Sigmoid colon (tissue), 7 donors: ENCODE measurements around the gene MAP1B. TPM values are rescaled to one million over a fixed set of nuclear protein-coding genes. Genes with fewer than 3 reads are reported as not detected.

ENCODE experiments used
- DNase-seq: peaks from one replicate; pipeline ENCODE4 v3.0.0-alpha.2; 2019
- H3K27ac ChIP-seq, 4 donors: fragments of 200-600 bp; sonication (generic); one replicate each; pipeline ENCODE4 v1.5.1; 2016 to 2019; ENCODE audit warnings: mild to moderate bottlenecking in 1 of 4
- H3K27me3 ChIP-seq, 3 donors: fragments of 200-600 bp; sonication (generic); one replicate each; pipeline ENCODE4 v1.5.1; 2019; ENCODE audit warnings: mild to moderate bottlenecking in 1 of 3
- H3K36me3 ChIP-seq, 4 donors: fragments of 200-600 bp; sonication (generic); one replicate each; pipeline ENCODE4 v1.5.1; 2016 to 2019
- H3K4me1 ChIP-seq, 4 donors: fragments of 200-600 bp; sonication (generic); one replicate each; pipeline ENCODE4 v1.5.1; 2017 to 2019
- H3K4me3 ChIP-seq, 4 donors: fragments of 200-600 bp; sonication (generic); one replicate each; pipeline ENCODE4 v1.5.1; 2017 to 2019; ENCODE audit warnings: mild to moderate bottlenecking in 2 of 4, moderate library complexity in 1 of 4
- H3K9me3 ChIP-seq, 4 donors: fragments of 200-600 bp in 3 of 4; sonication (generic) in 3 of 4; one replicate each; pipeline versions ENCODE4 v1.5.1 to v1.6.1; 2013 to 2019
- EP300 ChIP-seq, 4 donors: sonication (generic); formaldehyde crosslinking; IDR thresholded peaks; one replicate each; pipeline ENCODE4 v1.6.1; 2017; ENCODE audit warnings: antibody characterized with exemption in 4 of 4
- POLR2A ChIP-seq, 2 donors: fragments of 450-650 bp; IDR thresholded peaks; one replicate each; pipeline ENCODE4 v1.6.1; 2016; ENCODE audit warnings: antibody characterized with exemption in 2 of 2, mild to moderate bottlenecking in 2 of 2, moderate library complexity in 2 of 2
- POLR2AphosphoS5 ChIP-seq, 4 donors: sonication (generic); formaldehyde crosslinking; IDR thresholded peaks; one replicate each; pipeline ENCODE4 v1.6.1; 2017; ENCODE audit warnings: antibody characterized with exemption in 4 of 4
- WGBS, 2 donors: extraction: QIAGEN DNeasy Blood & Tissue Kit; methylation state at CpG; one replicate each; pipeline ENCODE4 v1.1.7; 2013; 5-methylcytosine and 5-hydroxymethylcytosine counted together
- intact Hi-C: fragments of 100-400 bp; cut with DNase I; formaldehyde crosslinking; loops from one replicate; pipeline ENCODE4 v1.15.1; 2023
- polyA plus RNA-seq, 3 donors: library from polyadenylated mRNA; stranded (reverse); fragments of 200-250 nt; gene quantifications; one replicate each; pipeline ENCODE4 v1.2.3, GENCODE V29; 2013
- total RNA-seq, 4 donors: library from RNA; depleted of rRNA; stranded (reverse); fragments of >200 nt; gene quantifications; one replicate each; pipeline ENCODE4 v1.1.0, GENCODE V29; 2016
- TF ChIP-seq, protein P1 (sequence below), 4 experiments: fragments of 450-650 bp in 3 of 4; fragments of 200-600 bp in 1 of 4; IDR thresholded peaks; one replicate each; pipeline ENCODE4 v1.5.1; 2016 to 2019; ENCODE audit warnings: antibody characterized with exemption in 4 of 4, mild to moderate bottlenecking in 3 of 4, moderate library complexity in 2 of 4
- donor health status: healthy with polysubstance abuse.
- donor health status: Bipolar disorder and iron deficiency.
- donor health status: healthy.

Gene MAP1B
- total and polyA plus RNA-seq, 7 donors, result 0.69 to 659 (median 98.6) TPM

DNA sequence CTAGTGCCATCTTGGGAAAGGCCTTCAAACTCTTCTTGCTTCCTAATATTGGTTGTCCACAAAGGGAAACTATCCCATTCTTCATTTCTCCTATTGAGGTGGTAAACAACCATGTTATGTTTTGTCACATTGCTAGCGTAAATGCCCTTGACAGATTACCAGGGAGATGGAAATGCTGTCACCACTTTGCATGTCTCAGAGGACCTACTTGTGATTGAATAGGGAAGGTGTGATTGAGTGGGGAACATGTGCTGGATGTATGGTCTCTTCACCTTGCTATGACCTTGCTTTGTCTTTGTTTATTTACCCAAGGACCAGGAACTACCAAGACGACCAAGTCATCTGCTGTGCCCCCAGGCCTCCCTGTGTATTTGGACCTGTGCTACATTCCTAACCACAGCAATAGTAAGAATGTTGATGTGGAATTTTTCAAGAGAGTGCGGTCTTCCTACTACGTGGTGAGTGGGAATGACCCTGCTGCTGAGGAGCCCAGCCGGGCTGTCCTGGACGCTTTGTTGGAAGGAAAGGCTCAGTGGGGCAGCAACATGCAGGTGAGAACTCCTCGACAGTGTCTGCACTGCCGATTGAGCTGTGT lies 96.1 kb downstream of the MAP1B start:
- Histone ChIP-seq H3K27ac (no peak overlapping the region), H3K27me3 (no peaks in the 10 kb centered on the region), H3K4me3 (no peak overlapping the region), H3K9me3 (no peaks in the 10 kb centered on the region), H3K36me3 (peaks cover 5 to 69% (median 25%) of the 10 kb centered on the region in 4 donors), H3K4me1 (no peaks in the 10 kb centered on the region)
- WGBS, 2 donors, result 89 to 92% methylated on average over 8 of the region's 8 CpGs
- intact Hi-C loops, result no loop called here
- TF ChIP-seq POLR2A (IDR thresholded peaks at IDR 0.05) (no peak), POLR2AphosphoS5 (IDR thresholded peaks at IDR 0.05) (no peak), EP300 (IDR thresholded peaks at IDR 0.05) (no peak)
- TF ChIP-seq, protein P1, sequence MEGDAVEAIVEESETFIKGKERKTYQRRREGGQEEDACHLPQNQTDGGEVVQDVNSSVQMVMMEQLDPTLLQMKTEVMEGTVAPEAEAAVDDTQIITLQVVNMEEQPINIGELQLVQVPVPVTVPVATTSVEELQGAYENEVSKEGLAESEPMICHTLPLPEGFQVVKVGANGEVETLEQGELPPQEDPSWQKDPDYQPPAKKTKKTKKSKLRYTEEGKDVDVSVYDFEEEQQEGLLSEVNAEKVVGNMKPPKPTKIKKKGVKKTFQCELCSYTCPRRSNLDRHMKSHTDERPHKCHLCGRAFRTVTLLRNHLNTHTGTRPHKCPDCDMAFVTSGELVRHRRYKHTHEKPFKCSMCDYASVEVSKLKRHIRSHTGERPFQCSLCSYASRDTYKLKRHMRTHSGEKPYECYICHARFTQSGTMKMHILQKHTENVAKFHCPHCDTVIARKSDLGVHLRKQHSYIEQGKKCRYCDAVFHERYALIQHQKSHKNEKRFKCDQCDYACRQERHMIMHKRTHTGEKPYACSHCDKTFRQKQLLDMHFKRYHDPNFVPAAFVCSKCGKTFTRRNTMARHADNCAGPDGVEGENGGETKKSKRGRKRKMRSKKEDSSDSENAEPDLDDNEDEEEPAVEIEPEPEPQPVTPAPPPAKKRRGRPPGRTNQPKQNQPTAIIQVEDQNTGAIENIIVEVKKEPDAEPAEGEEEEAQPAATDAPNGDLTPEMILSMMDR (IDR thresholded peaks at IDR 0.05), result no peak
- no peak for DNase-seq

DNA sequence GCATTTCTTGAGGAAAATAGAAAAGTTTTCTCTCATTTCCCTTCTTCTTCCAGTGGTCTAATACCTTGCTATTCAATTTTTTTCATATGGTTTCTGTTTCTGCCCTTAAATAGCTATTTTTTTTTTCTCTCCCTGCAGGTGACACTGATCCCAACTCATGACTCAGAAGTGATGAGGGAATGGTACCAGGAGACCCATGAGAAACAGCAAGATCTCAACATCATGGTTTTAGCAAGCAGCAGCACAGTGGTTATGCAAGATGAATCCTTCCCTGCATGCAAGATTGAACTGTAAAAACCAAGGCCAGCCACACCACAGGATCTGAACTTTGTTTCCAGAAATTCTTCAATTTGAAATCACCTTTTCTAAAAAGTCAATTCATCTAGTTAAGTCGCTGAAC lies 97.7 kb downstream of the MAP1B start:
- Histone ChIP-seq H3K4me1 (peaks cover 0 to 10% (median 4%) of the 10 kb centered on the region in 4 donors), H3K27ac (no peak overlapping the region), H3K36me3 (peaks cover 5 to 53% (median 21%) of the 10 kb centered on the region in 4 donors), H3K9me3 (no peaks in the 10 kb centered on the region), H3K27me3 (no peaks in the 10 kb centered on the region), H3K4me3 (no peak overlapping the region)
- TF ChIP-seq POLR2AphosphoS5 (IDR thresholded peaks at IDR 0.05), result no peak
- no peak for TF ChIP-seq POLR2A (IDR thresholded peaks at IDR 0.05)
- TF ChIP-seq, protein P1 (IDR thresholded peaks at IDR 0.05), result no peak
- TF ChIP-seq EP300 (IDR thresholded peaks at IDR 0.05), result no peak
- WGBS, 2 donors, result 93 to 94% methylated on average over 1 of the region's 1 CpG
- intact Hi-C loops, result loop anchor here (5.0 kb wide), 1 partner anchor 102 kb away; no protein-coding TSS in a partner anchor
- DNase-seq, result no peak

DNA sequence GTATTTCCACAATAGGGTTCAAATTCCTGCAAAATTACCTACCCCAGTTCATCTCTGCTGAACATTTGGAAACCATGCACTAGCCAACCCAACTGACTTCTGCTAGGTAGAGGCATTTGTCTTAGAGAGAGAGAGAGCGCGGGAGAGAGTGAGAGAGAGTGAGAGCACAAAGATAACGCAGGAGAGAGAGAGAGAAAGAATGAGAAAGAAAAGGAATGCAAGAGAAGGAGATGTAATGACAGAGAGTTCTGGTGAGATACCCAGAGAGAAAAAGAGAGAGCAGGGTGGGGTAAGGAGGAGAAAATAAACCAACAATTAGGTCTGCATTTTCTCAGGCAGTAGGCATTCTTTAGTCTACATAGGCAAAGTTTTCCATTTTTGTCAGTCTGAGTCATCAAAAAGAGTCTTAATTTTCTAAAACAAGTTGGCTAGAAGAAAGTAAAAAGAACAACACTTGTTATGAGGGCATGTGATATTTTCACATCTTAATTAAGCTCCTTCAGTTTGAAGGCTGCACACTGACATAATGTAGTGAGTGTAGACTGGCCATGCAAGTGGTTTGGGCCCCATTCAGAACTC lies 98.2 kb downstream of the MAP1B start:
- no peak for DNase-seq
- Histone ChIP-seq H3K27ac (no peak overlapping the region), H3K4me3 (no peak overlapping the region), H3K9me3 (no peaks in the 10 kb centered on the region), H3K27me3 (no peaks in the 10 kb centered on the region), H3K36me3 (peaks cover 5 to 47% (median 21%) of the 10 kb centered on the region in 4 donors), H3K4me1 (peaks cover 0 to 14% (median 10%) of the 10 kb centered on the region in 4 donors)
- WGBS, 2 donors, result 97 to 98% methylated on average over 3 of the region's 3 CpGs
- TF ChIP-seq, protein P1 (IDR thresholded peaks at IDR 0.05), result no peak
- TF ChIP-seq POLR2A (IDR thresholded peaks at IDR 0.05) (no peak), POLR2AphosphoS5 (IDR thresholded peaks at IDR 0.05) (no peak)
- intact Hi-C loops, result loop anchor here (5.0 kb wide), 1 partner anchor 102 kb away; no protein-coding TSS in a partner anchor

DNA sequence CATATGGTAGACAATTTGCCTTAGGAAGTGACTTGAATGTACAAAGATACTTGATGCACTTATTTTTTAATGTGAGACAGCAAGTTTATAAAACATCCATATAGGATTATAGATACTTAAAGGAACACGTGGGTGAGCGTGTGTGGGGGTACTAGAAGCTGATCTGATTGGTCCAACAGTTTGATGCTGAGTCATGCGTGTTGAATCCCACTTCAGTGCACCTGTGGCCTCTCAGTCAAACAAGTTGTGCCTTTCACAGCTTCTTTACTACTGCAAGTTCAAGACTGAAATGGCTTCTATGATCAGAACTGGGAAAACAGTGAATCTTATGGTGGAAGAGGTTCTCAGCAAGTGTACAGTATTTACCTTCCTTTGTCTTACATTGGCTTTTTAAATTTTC lies 98.9 kb downstream of the MAP1B start:
- peaks cover 5 to 42% (median 21%) of the 10 kb centered on the region in 4 donors for H3K36me3 ChIP-seq
- no peak overlapping the region for H3K4me3 ChIP-seq
- intact Hi-C loops, result loop anchor here (5.0 kb wide), 1 partner anchor 101 kb away; no protein-coding TSS in a partner anchor
- no peak for DNase-seq
- peaks cover 0 to 21% (median 16%) of the 10 kb centered on the region in 4 donors for H3K4me1 ChIP-seq
- H3K27ac ChIP-seq, result no peak overlapping the region
- no peaks in the 10 kb centered on the region for H3K9me3 ChIP-seq
- WGBS, 2 donors, result 91% methylated on average over 3 of the region's 3 CpGs
- TF ChIP-seq POLR2A (IDR thresholded peaks at IDR 0.05), result no peak
- TF ChIP-seq EP300 (IDR thresholded peaks at IDR 0.05), result no peak
- no peak for TF ChIP-seq POLR2AphosphoS5 (IDR thresholded peaks at IDR 0.05)
- TF ChIP-seq, protein P1 (IDR thresholded peaks at IDR 0.05), result no peak
- H3K27me3 ChIP-seq, result no peaks in the 10 kb centered on the region
